ENCODE results near the gene KLHDC8A. TPM values are rescaled to one million over a fixed set of nuclear protein-coding genes. Genes with fewer than 3 reads are reported as not detected.
A peak's percentile ranks its signal among the peaks of the same experiment; 100 is the strongest.

The KLHDC8A gene
- total and polyA plus RNA-seq, 2 of the 13 experiments (the other 11 are each of a cell fraction or from before 2014, with no cell fraction given), result not detected

DNA sequence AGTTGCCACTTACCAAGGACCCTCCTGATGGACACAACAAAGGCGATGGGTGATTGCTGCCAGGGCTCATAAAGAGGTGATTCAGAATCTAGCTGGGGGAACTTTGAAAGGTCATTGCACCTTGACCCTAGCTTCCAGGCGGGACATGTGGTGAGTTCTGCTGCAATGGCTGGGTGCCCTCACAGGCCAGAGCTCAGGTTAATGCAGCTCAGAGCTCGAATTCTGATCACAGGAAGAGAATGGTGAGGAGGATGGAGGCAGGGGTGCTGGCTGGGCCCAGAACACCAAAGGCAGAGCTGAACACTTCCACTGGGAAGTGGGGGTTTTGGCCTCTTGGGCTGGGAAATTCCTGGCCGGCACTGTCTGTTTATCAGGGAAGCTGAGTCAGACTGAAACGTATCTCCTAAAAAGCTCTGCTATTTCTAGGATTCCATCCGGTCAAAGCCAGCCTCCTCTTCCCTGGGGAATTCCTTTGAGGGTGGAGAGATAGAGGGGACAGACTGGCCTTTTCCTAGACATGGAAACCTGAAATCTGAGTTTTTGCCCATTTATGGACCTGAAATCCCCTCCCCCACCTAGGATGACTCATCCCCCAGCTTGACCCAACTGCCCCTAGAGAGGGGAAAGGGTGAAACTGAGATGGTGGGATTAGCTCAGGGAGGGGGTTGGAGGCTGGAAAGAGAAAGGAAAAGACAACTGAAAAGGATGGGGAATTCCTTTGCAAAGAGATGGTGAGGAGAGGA lies 62.4 kb downstream of the KLHDC8A start (continued):
- TF ChIP-seq ZNF260 (CRISPR knock-in tag; IDR thresholded peaks at IDR 0.05; ENCODE audit: borderline replicate concordance, low read depth), result no peak
- TF ChIP-seq RNF2 (conservative IDR thresholded peaks at IDR 0.05; ENCODE audit: low read depth), result no peak

DNA sequence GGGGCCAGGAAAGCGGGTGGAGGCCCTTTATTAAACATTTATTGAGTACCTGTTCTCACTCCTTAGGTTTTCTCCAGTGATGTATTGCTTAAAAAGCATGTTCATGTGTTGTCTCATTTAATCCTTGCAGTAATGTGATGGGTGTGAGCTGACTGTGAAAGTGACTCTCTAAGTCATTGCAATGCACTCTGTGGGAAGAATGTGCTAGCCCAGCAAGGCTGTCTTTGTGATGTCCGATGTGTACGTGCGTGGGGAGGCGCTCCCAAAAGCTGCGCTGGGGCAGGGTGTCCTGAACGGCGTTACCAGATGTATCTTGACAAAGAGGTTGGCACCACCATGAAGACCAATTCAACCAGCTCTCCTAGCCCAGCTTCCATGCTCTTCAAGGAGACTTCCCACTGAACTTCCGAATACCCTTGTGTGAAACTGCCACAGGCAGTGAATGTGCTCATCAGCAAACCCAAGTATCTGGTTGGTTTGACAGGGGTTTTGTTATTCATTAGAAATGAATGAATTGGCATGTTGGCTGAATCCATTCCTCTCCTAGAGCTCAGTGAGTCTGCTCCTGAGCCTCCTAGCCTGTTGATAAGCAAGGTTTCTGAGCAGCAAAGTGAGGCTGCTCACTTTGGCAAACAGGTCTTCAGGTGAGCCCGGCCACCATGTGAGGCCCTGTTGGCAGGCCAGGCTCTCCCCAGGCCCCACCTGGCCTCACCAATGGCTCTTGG lies 63.2 kb downstream of the KLHDC8A start:
- CTCF ChIA-PET (ENCODE audit: low intra/inter-chr PET ratio, low total read pairs), result no interaction called here
- intact Hi-C loops (cut with micrococcal nuclease; ENCODE audit: unreplicated experiment), result loop anchor here (2.0 kb wide), 1 partner anchor 19 kb away; no protein-coding TSS in a partner anchor
- POLR2A ChIA-PET, result interaction anchor here (1.0 to 3.4 kb wide), 6 partner anchors 10 to 171 kb away, joined by 5 to 71 read pairs (median 12); partner anchors contain the start of genes NUAK2 and RBBP5
- Histone ChIP-seq H3K79me2 (ENCODE audit: insufficient read depth, low read length) (no peaks in the 10 kb centered on the region), H3K27ac (ENCODE audit: extremely low read length, insufficient read depth, low read length) (peak overlapping the region; percentile 86), H4K20me1 (ENCODE audit: insufficient read depth, low read length) (no peaks in the 10 kb centered on the region), H3K9me3 (ENCODE audit: low read length) (no peaks in the 10 kb centered on the region), H2AFZ (ENCODE audit: low read length) (no peak overlapping the region), H3K4me1 (ENCODE audit: insufficient read depth, low read length) (peaks cover 75% of the 10 kb centered on the region), H3K9ac (ENCODE audit: insufficient read depth, low read depth, low read length) (peak overlapping the region; percentile 66), H3K4me3 (replicated peaks in 1 of 3; ENCODE audit: insufficient read depth in 1 of 3, low read depth in 2 of 3, low read length in 3 of 3) (peak overlapping the region in 2 of 3 experiments; percentile 28 to 66; a peak in 3 of 6 replicates), H3K27me3 (ENCODE audit: control insufficient read depth in 1 of 2, insufficient read depth in 2 of 2, low read length in 2 of 2) (no peaks in the 10 kb centered on the region), H3K36me3 (replicated peaks in 1 of 2; ENCODE audit: control insufficient read depth in 1 of 2, insufficient read depth in 2 of 2, low read length in 2 of 2) (no peaks in the 10 kb centered on the region), H3K4me2 (ENCODE audit: low read depth, low read length) (peak overlapping the region; percentile 85)
- BruUV-seq (replicated peaks), result no TSS peak
- in situ Hi-C loops (cut with HindIII; ENCODE audit: extremely low pct_ligation_motif_present, low pct_unique_long_range_greater_than_20kb), result no loop called here
- peak; percentile 15 for FAIRE-seq
- ATAC-seq, result no peak
- WGBS (ENCODE audit: low lambda C conversion rate), result 95% methylated on average over 9 of the region's 10 CpGs
- no peak for DNase-seq (ENCODE audit: low spot score)
- TF ChIP-seq ZNF674 (CRISPR knock-in tag; IDR thresholded peaks at IDR 0.05; ENCODE audit: low read depth) (no peak), NCOA5 (CRISPR knock-in tag; IDR thresholded peaks at IDR 0.05) (no peak), ZNF331 (CRISPR knock-in tag; IDR thresholded peaks at IDR 0.05) (no peak), SIN3A (IDR thresholded peaks at IDR 0.05; ENCODE audit: borderline replicate concordance, low read depth, low read length) (no peak), ADNP (CRISPR knock-in tag; IDR thresholded peaks at IDR 0.05) (no peak), SP4 (CRISPR knock-in tag; IDR thresholded peaks at IDR 0.05) (no peak; the same call in 1 of the 2 replicates), PAWR (CRISPR knock-in tag; IDR thresholded peaks at IDR 0.05; ENCODE audit: borderline replicate concordance) (no peak), ZNF713 (CRISPR knock-in tag; IDR thresholded peaks at IDR 0.05) (no peak), MAFG (CRISPR knock-in tag; IDR thresholded peaks at IDR 0.05) (no peak), SOX5 (CRISPR knock-in tag; IDR thresholded peaks at IDR 0.05; ENCODE audit: borderline replicate concordance) (no peak), SMAD1 (CRISPR knock-in tag; IDR thresholded peaks at IDR 0.05; ENCODE audit: borderline replicate concordance, low read depth) (0 out of 2 replicates have a peak, but pooled peaks have one; percentile 43)
- TF ChIP-seq, protein P1, sequence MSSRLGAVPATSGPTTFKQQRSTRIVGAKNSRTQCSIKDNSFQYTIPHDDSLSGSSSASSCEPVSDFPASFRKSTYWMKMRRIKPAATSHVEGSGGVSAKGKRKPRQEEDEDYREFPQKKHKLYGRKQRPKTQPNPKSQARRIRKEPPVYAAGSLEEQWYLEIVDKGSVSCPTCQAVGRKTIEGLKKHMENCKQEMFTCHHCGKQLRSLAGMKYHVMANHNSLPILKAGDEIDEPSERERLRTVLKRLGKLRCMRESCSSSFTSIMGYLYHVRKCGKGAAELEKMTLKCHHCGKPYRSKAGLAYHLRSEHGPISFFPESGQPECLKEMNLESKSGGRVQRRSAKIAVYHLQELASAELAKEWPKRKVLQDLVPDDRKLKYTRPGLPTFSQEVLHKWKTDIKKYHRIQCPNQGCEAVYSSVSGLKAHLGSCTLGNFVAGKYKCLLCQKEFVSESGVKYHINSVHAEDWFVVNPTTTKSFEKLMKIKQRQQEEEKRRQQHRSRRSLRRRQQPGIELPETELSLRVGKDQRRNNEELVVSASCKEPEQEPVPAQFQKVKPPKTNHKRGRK (CRISPR knock-in tag; IDR thresholded peaks at IDR 0.05), result no peak
- TF ChIP-seq, protein P2, sequence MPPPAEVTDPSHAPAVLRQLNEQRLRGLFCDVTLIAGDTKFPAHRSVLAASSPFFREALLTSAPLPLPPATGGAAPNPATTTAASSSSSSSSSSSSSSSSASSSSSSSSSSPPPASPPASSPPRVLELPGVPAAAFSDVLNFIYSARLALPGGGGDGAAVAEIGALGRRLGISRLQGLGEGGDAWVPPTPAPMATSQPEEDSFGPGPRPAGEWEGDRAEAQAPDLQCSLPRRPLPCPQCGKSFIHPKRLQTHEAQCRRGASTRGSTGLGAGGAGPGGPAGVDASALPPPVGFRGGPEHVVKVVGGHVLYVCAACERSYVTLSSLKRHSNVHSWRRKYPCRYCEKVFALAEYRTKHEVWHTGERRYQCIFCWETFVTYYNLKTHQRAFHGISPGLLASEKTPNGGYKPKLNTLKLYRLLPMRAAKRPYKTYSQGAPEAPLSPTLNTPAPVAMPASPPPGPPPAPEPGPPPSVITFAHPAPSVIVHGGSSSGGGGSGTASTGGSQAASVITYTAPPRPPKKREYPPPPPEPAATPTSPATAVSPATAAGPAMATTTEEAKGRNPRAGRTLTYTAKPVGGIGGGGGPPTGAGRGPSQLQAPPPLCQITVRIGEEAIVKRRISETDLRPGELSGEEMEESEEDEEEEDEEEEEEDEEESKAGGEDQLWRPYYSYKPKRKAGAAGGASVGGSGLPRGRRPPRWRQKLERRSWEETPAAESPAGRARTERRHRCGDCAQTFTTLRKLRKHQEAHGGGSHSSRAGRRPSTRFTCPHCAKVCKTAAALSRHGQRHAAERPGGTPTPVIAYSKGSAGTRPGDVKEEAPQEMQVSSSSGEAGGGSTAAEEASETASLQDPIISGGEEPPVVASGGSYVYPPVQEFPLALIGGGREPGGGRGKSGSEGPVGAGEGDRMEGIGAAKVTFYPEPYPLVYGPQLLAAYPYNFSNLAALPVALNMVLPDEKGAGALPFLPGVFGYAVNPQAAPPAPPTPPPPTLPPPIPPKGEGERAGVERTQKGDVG (CRISPR knock-in tag; IDR thresholded peaks at IDR 0.05; ENCODE audit: borderline replicate concordance), result 0 out of 2 replicates have a peak, but pooled peaks have one; percentile 16
- TF ChIP-seq, protein P3, sequence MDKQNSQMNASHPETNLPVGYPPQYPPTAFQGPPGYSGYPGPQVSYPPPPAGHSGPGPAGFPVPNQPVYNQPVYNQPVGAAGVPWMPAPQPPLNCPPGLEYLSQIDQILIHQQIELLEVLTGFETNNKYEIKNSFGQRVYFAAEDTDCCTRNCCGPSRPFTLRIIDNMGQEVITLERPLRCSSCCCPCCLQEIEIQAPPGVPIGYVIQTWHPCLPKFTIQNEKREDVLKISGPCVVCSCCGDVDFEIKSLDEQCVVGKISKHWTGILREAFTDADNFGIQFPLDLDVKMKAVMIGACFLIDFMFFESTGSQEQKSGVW (CRISPR knock-in tag; IDR thresholded peaks at IDR 0.05; ENCODE audit: borderline replicate concordance), result no peak

All from HepG2 (cell line).